Stimulated activated CD8-positive, alpha-beta memory T cell treated with anti-CD3 and anti-CD28 coated beads, Interleukin-4, amount 100 ng/mL, for 1 hour (primary cell): ENCODE data around the gene ART1.

ENCODE experiments used
- DNase-seq, 2 donors: peaks; one replicate each; pipeline ENCODE4 v3.0.0-alpha.2; 2020; ENCODE audit warnings: low read depth in 2 of 2, low spot score in 1 of 2

The ART1 gene

GRCh38 chr11:3710485-3711259 is 65.7 kb downstream of the ART1 start:
- no peak for DNase-seq

GRCh38 chr11:3712274-3712673 is 67.3 kb downstream of the ART1 start:
- DNase-seq = no peak
